ENCODE measurements around the gene ACTBL2.

DNA sequence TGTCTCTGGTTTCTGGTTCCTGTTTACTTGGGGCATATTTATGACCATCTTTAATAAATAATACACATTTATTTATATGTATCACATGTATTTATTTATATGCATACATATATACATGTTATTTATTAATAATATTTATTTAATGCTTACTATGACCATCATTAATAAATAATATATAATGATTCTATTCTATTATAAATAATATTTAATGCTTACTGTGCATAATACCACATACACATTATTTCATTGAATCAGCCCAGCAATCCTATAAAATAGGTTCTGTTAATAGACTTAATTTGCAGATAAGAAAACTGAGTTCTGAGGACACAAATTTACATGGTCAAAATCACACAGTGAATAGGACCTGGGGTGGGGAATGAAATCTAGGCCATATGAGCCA, 24.2 kb downstream of the ACTBL2 start:
- no peak for TF ChIP-seq SRF (IDR thresholded peaks at IDR 0.05; ENCODE audit: low read depth, low read length)
- TF ChIP-seq POLR2A (IDR thresholded peaks at IDR 0.05; ENCODE audit: insufficient read depth in 1 of 2, low read depth in 2 of 2, low read length in 2 of 2): no peak
- no peak for TF ChIP-seq NFE2 (CRISPR knock-in tag; IDR thresholded peaks at IDR 0.05)
- TF ChIP-seq, protein P1, sequence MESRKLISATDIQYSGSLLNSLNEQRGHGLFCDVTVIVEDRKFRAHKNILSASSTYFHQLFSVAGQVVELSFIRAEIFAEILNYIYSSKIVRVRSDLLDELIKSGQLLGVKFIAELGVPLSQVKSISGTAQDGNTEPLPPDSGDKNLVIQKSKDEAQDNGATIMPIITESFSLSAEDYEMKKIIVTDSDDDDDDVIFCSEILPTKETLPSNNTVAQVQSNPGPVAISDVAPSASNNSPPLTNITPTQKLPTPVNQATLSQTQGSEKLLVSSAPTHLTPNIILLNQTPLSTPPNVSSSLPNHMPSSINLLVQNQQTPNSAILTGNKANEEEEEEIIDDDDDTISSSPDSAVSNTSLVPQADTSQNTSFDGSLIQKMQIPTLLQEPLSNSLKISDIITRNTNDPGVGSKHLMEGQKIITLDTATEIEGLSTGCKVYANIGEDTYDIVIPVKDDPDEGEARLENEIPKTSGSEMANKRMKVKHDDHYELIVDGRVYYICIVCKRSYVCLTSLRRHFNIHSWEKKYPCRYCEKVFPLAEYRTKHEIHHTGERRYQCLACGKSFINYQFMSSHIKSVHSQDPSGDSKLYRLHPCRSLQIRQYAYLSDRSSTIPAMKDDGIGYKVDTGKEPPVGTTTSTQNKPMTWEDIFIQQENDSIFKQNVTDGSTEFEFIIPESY (CRISPR knock-in tag; IDR thresholded peaks at IDR 0.05): no peak
- TF ChIP-seq ZNF101 (CRISPR knock-in tag; IDR thresholded peaks at IDR 0.05; ENCODE audit: borderline replicate concordance, low read depth): no peak
- TF ChIP-seq MAFG (CRISPR knock-in tag; IDR thresholded peaks at IDR 0.05): no peak
- TF ChIP-seq, protein P2, sequence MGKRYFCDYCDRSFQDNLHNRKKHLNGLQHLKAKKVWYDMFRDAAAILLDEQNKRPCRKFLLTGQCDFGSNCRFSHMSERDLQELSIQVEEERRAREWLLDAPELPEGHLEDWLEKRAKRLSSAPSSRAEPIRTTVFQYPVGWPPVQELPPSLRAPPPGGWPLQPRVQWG (CRISPR knock-in tag; IDR thresholded peaks at IDR 0.05; ENCODE audit: borderline replicate concordance, low read depth): no peak

All from HepG2 (cell line).